Right cardiac atrium (tissue), 5 donors: ENCODE measurements around the gene CIB2. TPM values are rescaled to one million over a fixed set of nuclear protein-coding genes. Genes with fewer than 3 reads are reported as not detected.

Source experiments
- ATAC-seq, 2 donors: fragments of 200-7000 bp; cut with Tn5 transposase; one replicate each; pipeline versions ENCODE4 v1.8.0 to v1.9.1; 2020; ENCODE audit warnings: moderate library complexity in 2 of 2, mild to moderate bottlenecking in 1 of 2
- DNase-seq, 3 donors: peaks; one replicate each; pipeline ENCODE4 v3.0.0-alpha.2; 2020
- H3K27ac ChIP-seq: one replicate; pipeline ENCODE4 v1.5.1; 2013; ENCODE audit warnings: mild to moderate bottlenecking, low read length, control low read depth, moderate library complexity
- H3K27me3 ChIP-seq: one replicate; pipeline ENCODE4 v1.6.1; 2013; ENCODE audit not compliant: control insufficient read depth, insufficient read depth
- H3K4me1 ChIP-seq: one replicate; pipeline ENCODE4 v1.6.1; 2013; ENCODE audit warnings: low read length; ENCODE audit not compliant: control insufficient read depth, insufficient read depth
- H3K4me3 ChIP-seq: one replicate; pipeline ENCODE4 v1.5.1; 2013; ENCODE audit warnings: low read length, control low read depth
- H3K9me3 ChIP-seq: one replicate; pipeline ENCODE4 v1.6.1; 2013; ENCODE audit warnings: low read length; ENCODE audit not compliant: control insufficient read depth
- WGBS: extraction: QIAGEN DNeasy Blood & Tissue Kit; methylation state at CpG from one replicate; pipeline ENCODE4 v1.1.7; 2013; 5-methylcytosine and 5-hydroxymethylcytosine counted together
- intact Hi-C, 4 donors: fragments of 100-400 bp; cut with DNase I; formaldehyde crosslinking; loops; one replicate each; pipeline versions ENCODE4 v1.11.0 to v1.14.0; 2022 to 2023
- polyA plus RNA-seq: library from polyadenylated mRNA; stranded (reverse); fragments of 200-250 nt; gene quantifications from one replicate; pipeline ENCODE4 v1.2.3, GENCODE V29; 2013
- total RNA-seq, 4 donors: library from RNA; stranded (reverse); fragmentation: NEBNext Ultra II Directional; extraction: Animal tissue kit (Norgen Biotek cat#: 25700); gene quantifications; one replicate each; pipeline ENCODE4 v1.2.1, GENCODE V29; 2021
- donor health status: healthy with polysubstance abuse.
- donor health status: DM: no; HTN: yes; CAD: no.
- donor health status: DM: no; HTN: no; CAD: no.
- donor health status: DM: no; HTN: yes; CAD: no; lungs with severe emphysema.
- donor health status: DM: yes; HTN: yes; CAD: no.

Gene CIB2
- total and polyA plus RNA-seq, 5 donors: 55.0 to 76.3 (median 59.3) TPM

GRCh38 chr15:78149068-78149804 is 18.0 kb upstream of the CIB2 start, which contains the start of gene IDH3A:
Gene IDH3A (plus strand): TSS chr15:78149362. CDS start chr15:78149404, 42 bp downstream.
- peak within 1 kb of the TSS; percentile 98 for H3K27ac ChIP-seq
- intact Hi-C loops: no loop called here
- peak within 1 kb of the TSS; percentile 93 for H3K4me3 ChIP-seq
- peaks cover 7% of the 10 kb centered on the region for H3K4me1 ChIP-seq
- WGBS: under 1% methylated on average over 79 of the region's 79 CpGs
- no peaks in the 10 kb centered on the region for H3K9me3 ChIP-seq
- DNase-seq (peak; percentile 100), ATAC-seq (peak; percentile 98)
- H3K27me3 ChIP-seq: no peaks in the 10 kb centered on the region

DNA sequence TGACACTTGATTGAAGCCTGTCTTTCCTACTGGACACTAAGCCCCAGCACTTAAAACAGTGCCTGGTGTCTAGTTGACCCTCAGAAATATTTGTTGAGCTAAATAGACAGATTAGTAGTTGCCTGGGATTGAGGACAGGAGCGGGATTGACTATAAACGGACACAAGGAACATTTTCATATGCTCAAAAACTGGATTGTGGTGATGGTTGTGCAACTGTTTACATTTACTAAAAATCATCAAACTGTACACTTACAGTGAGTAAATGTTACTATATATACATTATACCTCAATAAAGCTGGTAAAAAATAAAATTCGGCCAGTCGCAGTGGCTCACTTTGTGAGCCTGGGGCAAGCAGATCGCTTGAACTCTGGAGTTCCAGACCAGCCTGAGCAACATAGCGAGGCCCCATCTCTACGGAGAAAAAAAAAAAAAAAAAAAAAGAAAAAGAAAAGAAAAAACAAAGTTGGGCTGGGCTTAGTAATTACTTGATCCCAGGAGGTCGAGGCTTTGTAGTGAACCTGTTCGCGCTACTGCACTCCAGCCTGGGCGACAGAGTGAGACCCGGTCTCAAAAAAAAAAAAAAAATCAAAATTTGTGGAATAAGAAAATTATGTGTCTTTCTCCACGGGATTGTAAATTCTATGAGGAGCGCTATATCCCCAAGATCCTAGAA is 17.3 kb upstream of the CIB2 start:
- H3K27ac ChIP-seq: peak overlapping the region; percentile 46
- ATAC-seq (peak in 1 of 2 donors; percentile 4), DNase-seq (peak in 1 of 3 donors; percentile 42)
- intact Hi-C loops: no loop called here
- peaks cover 7% of the 10 kb centered on the region for H3K4me1 ChIP-seq
- H3K4me3 ChIP-seq: peak overlapping the region; percentile 93
- no peaks in the 10 kb centered on the region for H3K9me3 ChIP-seq
- 19% methylated on average over 14 of the region's 14 CpGs for WGBS
- H3K27me3 ChIP-seq: no peaks in the 10 kb centered on the region

DNA sequence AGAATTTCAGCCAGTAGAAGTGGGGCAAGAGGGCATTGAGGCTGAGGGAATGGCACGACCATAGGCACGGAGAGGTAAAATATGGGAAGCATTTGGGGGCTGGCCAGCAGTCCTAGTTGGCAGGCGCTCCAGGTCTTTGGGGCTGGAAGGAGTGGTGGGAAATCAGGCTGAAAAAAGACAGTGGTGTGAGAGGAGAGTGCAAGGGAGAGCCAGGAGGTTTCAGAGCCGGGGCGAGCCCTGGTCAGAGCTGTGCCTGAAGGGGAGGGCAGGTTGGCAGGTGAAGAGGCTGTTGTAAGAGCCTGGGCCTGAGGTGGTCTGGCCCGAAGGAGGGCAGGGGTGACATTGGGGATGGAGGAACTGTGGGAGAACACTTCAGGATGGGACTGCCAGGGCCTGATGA is 16.3 kb upstream of the CIB2 start:
- H3K27ac ChIP-seq: peak overlapping the region; percentile 83

DNA sequence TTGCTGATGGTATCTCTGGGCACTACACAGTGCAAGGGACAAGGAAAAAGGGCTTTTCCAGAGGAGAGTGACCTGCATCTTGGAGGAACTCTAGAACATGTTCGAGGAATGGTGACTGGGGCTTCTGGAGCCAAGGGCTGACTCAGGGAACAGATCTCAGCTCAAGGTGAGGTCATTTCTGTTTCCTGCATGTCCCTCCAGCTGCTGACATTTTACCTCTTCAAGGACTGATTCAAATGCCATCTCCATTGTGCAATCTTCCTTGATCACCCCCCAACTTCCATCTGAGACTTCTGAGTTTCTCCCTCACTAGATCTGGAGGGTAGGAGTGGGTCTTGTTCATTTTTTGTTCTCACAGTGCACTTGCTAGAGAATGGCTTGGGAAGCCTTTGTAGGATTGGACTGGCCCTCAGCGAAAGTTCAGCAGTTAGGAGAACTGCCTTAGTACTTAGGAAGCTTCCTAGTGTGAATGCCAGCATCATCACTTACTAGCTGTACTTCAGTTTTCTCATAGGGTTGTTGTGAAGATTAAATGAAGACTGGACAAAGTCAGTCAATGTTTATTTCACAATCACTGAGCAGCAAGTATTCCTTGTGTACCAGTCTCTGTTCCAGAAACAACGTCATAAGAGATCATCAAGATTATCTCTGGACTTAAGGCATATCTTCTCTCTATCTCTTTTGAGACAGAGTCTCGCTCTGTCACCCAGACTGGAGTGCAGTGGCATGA is 15.3 kb upstream of the CIB2 start:
- DNase-seq: no peak
- 77% methylated on average over 4 of the region's 4 CpGs for WGBS
- no peak for ATAC-seq
- H3K9me3 ChIP-seq: no peaks in the 10 kb centered on the region
- intact Hi-C loops: no loop called here
- H3K4me1 ChIP-seq: peaks cover 4% of the 10 kb centered on the region
- H3K27ac ChIP-seq: peak overlapping the region; percentile 83
- no peak overlapping the region for H3K4me3 ChIP-seq
- H3K27me3 ChIP-seq: no peaks in the 10 kb centered on the region

More for the DNA sequence above, 16.3 kb upstream of the CIB2 start:
- Histone ChIP-seq H3K4me3 (no peak overlapping the region), H3K4me1 (peaks cover 4% of the 10 kb centered on the region), H3K27me3 (no peaks in the 10 kb centered on the region), H3K9me3 (no peaks in the 10 kb centered on the region)
- WGBS: 78% methylated on average over 6 of the region's 6 CpGs
- DNase-seq (peak in 2 of 3 donors; percentile 33 to 63), ATAC-seq (peak in 1 of 2 donors; percentile 12)
- intact Hi-C loops: no loop called here

DNA sequence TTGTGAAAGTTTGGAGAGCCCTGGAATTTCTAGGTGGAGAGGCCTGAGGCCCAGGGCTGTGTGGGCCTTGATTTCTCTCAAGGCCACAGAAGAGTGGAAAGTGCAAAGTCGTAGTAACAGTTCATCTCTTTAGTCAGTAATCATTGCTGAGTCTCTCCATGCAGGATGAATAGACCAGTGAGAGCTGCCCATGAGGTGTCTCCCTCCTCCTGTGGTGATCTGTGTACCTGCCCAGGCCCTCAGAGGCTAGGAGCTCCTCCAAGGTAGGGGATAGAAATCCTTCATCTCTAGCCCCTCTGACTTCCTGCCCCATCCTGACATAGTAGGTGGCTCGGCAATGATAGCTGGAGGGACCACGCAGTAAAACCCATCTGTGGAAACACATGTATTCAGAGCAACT is 11.1 kb upstream of the CIB2 start:
- intact Hi-C loops: no loop called here
- H3K27me3 ChIP-seq: no peaks in the 10 kb centered on the region

GRCh38 chr15:78140292-78140691 is 9.0 kb upstream of the CIB2 start:
- Histone ChIP-seq H3K4me3 (no peak overlapping the region), H3K27ac (no peak overlapping the region), H3K9me3 (no peaks in the 10 kb centered on the region), H3K27me3 (no peaks in the 10 kb centered on the region), H3K4me1 (no peaks in the 10 kb centered on the region)
- no peak for ATAC-seq
- intact Hi-C loops: no loop called here
- no peak for DNase-seq

More for the DNA sequence above, 11.1 kb upstream of the CIB2 start:
- ATAC-seq: no peak
- no peak for DNase-seq
- Histone ChIP-seq H3K4me1 (no peaks in the 10 kb centered on the region), H3K27ac (no peak overlapping the region), H3K4me3 (no peak overlapping the region), H3K9me3 (no peaks in the 10 kb centered on the region)
- 91% methylated on average over 3 of the region's 3 CpGs for WGBS

- DNase-seq: no peak
- no peaks in the 10 kb centered on the region for H3K4me1 ChIP-seq
- WGBS: 92% methylated on average over 5 of the region's 5 CpGs
- intact Hi-C loops: no loop called here
- H3K4me3 ChIP-seq: no peak overlapping the region
- no peak for ATAC-seq
- no peaks in the 10 kb centered on the region for H3K27me3 ChIP-seq
- H3K9me3 ChIP-seq: no peaks in the 10 kb centered on the region
- H3K27ac ChIP-seq: no peak overlapping the region
These were observed 8.3 kb upstream of the CIB2 start for GRCh38 chr15:78139578-78139977.

DNA sequence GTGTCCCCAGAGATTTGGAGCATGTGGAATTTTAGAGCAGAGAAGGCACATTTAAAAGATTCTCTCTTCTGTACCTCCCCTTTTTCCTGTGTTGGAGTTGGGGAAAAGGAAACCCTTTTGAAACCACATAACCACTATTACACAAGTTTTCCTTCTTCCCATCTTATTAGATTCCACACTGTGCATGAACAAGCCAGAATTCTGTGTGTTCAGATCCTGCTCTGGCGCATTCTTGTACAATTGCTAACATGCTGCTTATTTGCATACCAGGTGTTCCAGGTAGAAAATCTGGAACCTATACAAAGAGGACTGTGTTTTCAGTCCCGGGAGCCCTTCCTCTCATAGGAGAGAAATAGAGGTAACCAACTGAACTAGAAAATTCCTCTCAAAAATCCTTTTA is 2.6 kb upstream of the CIB2 start:
- Histone ChIP-seq H3K9me3 (no peaks in the 10 kb centered on the region), H3K4me1 (no peaks in the 10 kb centered on the region), H3K27ac (no peak overlapping the region), H3K27me3 (no peaks in the 10 kb centered on the region), H3K4me3 (no peak overlapping the region)
- intact Hi-C loops: loop anchor here in 1 of 4 donors (5.0 kb wide), 1 partner anchor 108 kb away; no protein-coding TSS in a partner anchor
- 89% methylated on average over 2 of the region's 2 CpGs for WGBS
- DNase-seq: no peak
- ATAC-seq: no peak

DNA sequence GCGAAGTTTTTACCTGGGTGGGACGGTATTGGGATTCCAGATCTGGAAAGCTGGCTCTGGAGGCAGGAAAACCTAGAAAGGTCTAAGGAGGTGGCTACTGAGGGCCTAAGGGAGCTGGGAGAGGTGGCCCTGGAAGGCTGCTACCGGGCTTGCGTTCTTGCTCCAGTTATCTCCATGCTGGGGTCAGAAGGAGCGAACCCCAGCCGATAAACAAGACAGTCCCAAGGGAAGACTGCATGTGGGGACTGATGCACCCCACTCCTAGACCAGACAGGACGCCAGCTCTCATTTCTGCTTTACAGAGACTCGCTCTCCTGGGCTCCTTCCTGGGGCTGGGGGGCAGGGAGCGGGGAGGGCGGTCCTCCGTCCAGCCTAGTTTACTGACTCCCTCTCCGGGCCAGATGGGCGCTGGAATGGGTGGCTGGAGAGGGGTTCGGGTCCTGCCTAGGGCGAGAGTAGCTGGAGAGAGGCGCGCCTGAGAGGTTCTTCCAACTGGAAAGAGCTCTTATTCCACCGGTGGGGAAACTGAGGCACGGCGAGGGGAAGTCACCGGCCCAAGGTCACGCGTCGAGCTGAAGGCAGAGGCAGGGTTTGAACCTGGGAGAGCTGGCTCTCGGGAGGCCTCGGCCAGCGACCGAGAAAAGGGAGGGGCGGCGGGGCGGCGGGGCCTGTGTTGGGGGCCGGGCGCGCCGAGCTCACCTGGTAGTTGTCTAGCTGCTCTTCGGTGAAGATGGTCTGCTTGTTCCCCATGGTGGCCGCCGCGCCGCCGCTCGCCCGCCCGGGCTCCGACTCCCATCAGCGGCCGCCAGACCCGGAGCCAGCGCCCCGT is 565 bp downstream of the CIB2 start:
- Histone ChIP-seq H3K27ac (no peak overlapping the region), H3K27me3 (no peaks in the 10 kb centered on the region), H3K4me1 (no peaks in the 10 kb centered on the region), H3K9me3 (no peaks in the 10 kb centered on the region), H3K4me3 (peak overlapping the region; percentile 64)
- intact Hi-C loops: loop anchor here in 1 of 4 donors (5.0 kb wide), 1 partner anchor 112 kb away; no protein-coding TSS in a partner anchor
- DNase-seq: peak in 1 of 3 donors; percentile 64
- peak in 1 of 2 donors; percentile 7 for ATAC-seq
- WGBS: 24% methylated on average over 51 of the region's 51 CpGs

DNA sequence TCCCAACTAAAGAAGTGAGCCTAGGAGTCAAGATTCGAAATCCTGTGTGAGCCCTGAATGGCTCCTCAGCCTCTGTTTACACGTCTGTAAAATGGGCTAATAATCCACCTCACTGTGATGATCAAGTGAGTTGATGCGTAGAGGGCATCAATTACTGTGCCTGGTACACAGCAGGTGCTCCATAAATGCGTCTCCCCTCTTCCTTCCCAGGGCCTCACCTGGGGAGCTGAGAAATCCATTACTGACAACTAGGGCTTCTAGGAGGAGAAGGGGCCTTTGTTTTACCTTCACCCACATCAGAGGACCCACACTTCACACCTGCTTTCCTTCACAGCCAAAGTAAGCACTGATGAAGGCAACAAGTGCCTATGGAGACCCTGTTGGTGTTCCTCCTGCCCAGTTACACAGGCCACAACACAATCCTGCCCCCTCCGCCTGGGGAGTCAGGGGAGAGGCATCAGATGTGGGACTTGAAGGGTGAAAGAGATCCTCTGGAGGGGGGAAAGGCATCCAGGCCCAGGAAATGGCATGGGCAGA is 1.4 kb downstream of the CIB2 start:
- 91% methylated on average over 5 of the region's 5 CpGs for WGBS
- intact Hi-C loops: loop anchor here in 3 of 4 donors (5.0 to 10.0 kb wide), 2 partner anchors 112 to 295 kb away; no protein-coding TSS in a partner anchor
- ATAC-seq: no peak

More for the DNA sequence above, 1.4 kb downstream of the CIB2 start:
- no peaks in the 10 kb centered on the region for H3K27me3 ChIP-seq
- no peak overlapping the region for H3K27ac ChIP-seq
- no peak overlapping the region for H3K4me3 ChIP-seq
- H3K4me1 ChIP-seq: no peaks in the 10 kb centered on the region
- no peaks in the 10 kb centered on the region for H3K9me3 ChIP-seq
- peak in 1 of 3 donors; percentile 22 for DNase-seq
